ENCODE results near the gene OXA1L.

GRCh38 chr14:22733829-22734228 is 32.7 kb upstream of the OXA1L start:
- no peak for TF ChIP-seq CTCF (IDR thresholded peaks at IDR 0.05)
- TF ChIP-seq POLR2A (IDR thresholded peaks at IDR 0.05): no peak
